ENCODE results near the gene CCNJL.

The CCNJL gene

GRCh38 chr5:160330212-160330611, 17.8 kb upstream of the CCNJL start:
- no peak for DNase-seq

- DNase-seq, result no peak
These were observed 15.5 kb upstream of the CCNJL start for GRCh38 chr5:160327818-160328217.

GRCh38 chr5:160326981-160327380, 14.6 kb upstream of the CCNJL start:
- no peak for DNase-seq

GRCh38 chr5:160325716-160326115, 13.4 kb upstream of the CCNJL start:
- DNase-seq, result no peak

- no peak for DNase-seq
These were observed 12.5 kb upstream of the CCNJL start for GRCh38 chr5:160324886-160325285.

- no peak for DNase-seq
These were observed 6.0 kb upstream of the CCNJL start for GRCh38 chr5:160318409-160318808.

- no peak for DNase-seq
These were observed 5.1 kb upstream of the CCNJL start for GRCh38 chr5:160317434-160317833.

- no peak for DNase-seq
These were observed 3.6 kb upstream of the CCNJL start for GRCh38 chr5:160315968-160316367.

GRCh38 chr5:160312960-160313727, 780 bp upstream of the CCNJL start:
- DNase-seq, result no peak

- peak; percentile 25 for DNase-seq
These were observed 752 bp downstream of the CCNJL start for GRCh38 chr5:160311491-160312133.

- no peak for DNase-seq
These were observed 1.6 kb downstream of the CCNJL start for GRCh38 chr5:160310552-160311295.

- no peak for DNase-seq
These were observed 2.2 kb downstream of the CCNJL start for GRCh38 chr5:160310140-160310539.

GRCh38 chr5:160306696-160307095, 5.7 kb downstream of the CCNJL start:
- DNase-seq, result no peak

GRCh38 chr5:160305319-160305718, 7.0 kb downstream of the CCNJL start:
- DNase-seq, result no peak

GRCh38 chr5:160303690-160304089, 8.7 kb downstream of the CCNJL start:
- no peak for DNase-seq

- DNase-seq, result no peak
These were observed 14.2 kb downstream of the CCNJL start for GRCh38 chr5:160298189-160298588.

GRCh38 chr5:160297776-160298175, 14.6 kb downstream of the CCNJL start:
- no peak for DNase-seq

GRCh38 chr5:160297004-160297403, 15.4 kb downstream of the CCNJL start:
- DNase-seq, result no peak

- no peak for DNase-seq
These were observed 15.9 kb downstream of the CCNJL start for GRCh38 chr5:160296496-160296895.

GRCh38 chr5:160293901-160294561, 18.3 kb downstream of the CCNJL start:
- DNase-seq, result no peak

GRCh38 chr5:160293386-160293785, 19.0 kb downstream of the CCNJL start:
- DNase-seq, result no peak

GRCh38 chr5:160291467-160291866, 20.9 kb downstream of the CCNJL start:
- DNase-seq, result no peak

- DNase-seq, result no peak
These were observed 21.6 kb downstream of the CCNJL start for GRCh38 chr5:160290751-160291150.
